PC-3 (cell line): Measurements from ENCODE around the gene LEP. TPM values are rescaled to one million over a fixed set of nuclear protein-coding genes. Genes with fewer than 3 reads are reported as not detected.

Experiments used
- ATAC-seq: fragments of 200-7000 bp; cut with Tn5 transposase; 2 replicates; pipeline ENCODE4 v1.9.1; 2020; ENCODE audit warnings: mild to moderate bottlenecking, moderate library complexity
- BruUV-seq: library from RNA; stranded (reverse); fragments of 400-500 nt; replicated peaks from 2 replicates; lab custom pipeline; 2021; lab: Mats Ljungman, UMichigan
- CTCF ChIA-PET: fragments of 300-600 bp; sonication (Branson Sonifier 250); formaldehyde crosslinking; loops from one replicate; lab custom pipeline; 2022; ENCODE audit warnings: antibody characterized with exemption; lab: Charles Lee
- POLR2A ChIA-PET: fragments of 300-600 bp; sonication (Branson Sonifier 250); formaldehyde crosslinking; loops from one replicate; lab custom pipeline; 2022; ENCODE audit warnings: antibody characterized with exemption; ENCODE audit not compliant: unreplicated experiment; lab: Charles Lee
- DNase-seq: peaks from one replicate; pipeline ENCODE4 v3.0.0-alpha.2; 2015
- H2AFZ ChIP-seq: fragments of 300-600 bp; sonication (generic); 2 replicates; pipeline ENCODE4 v1.6.0; 2016; ENCODE audit warnings: antibody characterized with exemption, low read length
- H3F3A ChIP-seq: fragments of 300-600 bp; sonication (generic); one replicate; pipeline ENCODE4 v1.6.0; 2017; ENCODE audit warnings: antibody characterized with exemption, low read length, control low read depth, mild to moderate bottlenecking; ENCODE audit not compliant: unreplicated experiment
- H3K27ac ChIP-seq: fragments of 300-600 bp; sonication (generic); 2 replicates; pipeline ENCODE4 v1.5.1; 2016; ENCODE audit warnings: mild to moderate bottlenecking, low read length
- H3K27me3 ChIP-seq: fragments of 300-600 bp; sonication (generic); 2 replicates; pipeline ENCODE4 v1.6.1; 2016; ENCODE audit warnings: low read length, mixed read lengths
- H3K36me3 ChIP-seq: fragments of 300-600 bp; sonication (generic); 2 replicates; pipeline ENCODE4 v1.6.1; 2016; ENCODE audit warnings: low read depth, mixed run types, low read length, mixed read lengths
- H3K4me1 ChIP-seq: fragments of 300-600 bp; sonication (generic); 2 replicates; pipeline ENCODE4 v1.5.1; 2016; ENCODE audit warnings: low read length; ENCODE audit not compliant: insufficient read depth
- H3K4me2 ChIP-seq: fragments of 300-600 bp; sonication (generic); 2 replicates; pipeline ENCODE4 v1.6.0; 2016; ENCODE audit warnings: low read length
- H3K4me3 ChIP-seq: fragments of 300-600 bp; sonication (generic); 2 replicates; pipeline ENCODE4 v1.5.1; 2016; ENCODE audit warnings: mild to moderate bottlenecking, low read length, mixed read lengths
- H3K79me2 ChIP-seq: fragments of 300-600 bp; sonication (generic); 2 replicates; pipeline ENCODE4 v1.6.1; 2017; ENCODE audit warnings: low read length, mixed read lengths
- H3K9ac ChIP-seq: fragments of 300-600 bp; sonication (generic); 2 replicates; pipeline ENCODE4 v1.6.0; 2016; ENCODE audit warnings: mild to moderate bottlenecking, low read length
- H3K9me2 ChIP-seq: fragments of 300-600 bp; sonication (generic); replicated peaks from 2 replicates; pipeline ENCODE4 v1.6.1; 2016; ENCODE audit warnings: mixed run types, low read length, mixed read lengths
- H3K9me3 ChIP-seq: fragments of 300-600 bp; sonication (generic); 2 replicates; pipeline ENCODE4 v1.6.1; 2016; ENCODE audit warnings: low read length, mixed read lengths
- H4K20me1 ChIP-seq: fragments of 300-600 bp; sonication (generic); 2 replicates; pipeline ENCODE4 v1.6.1; 2016; ENCODE audit warnings: low read length, mixed read lengths
- CTCF ChIP-seq: fragments of 300-600 bp; sonication (generic); conservative IDR thresholded peaks from 2 replicates; pipeline ENCODE4 v1.5.1; 2017; ENCODE audit warnings: antibody characterized with exemption, low read depth, mild to moderate bottlenecking, low read length
- EZH2 ChIP-seq: fragments of 300-600 bp; sonication (generic); IDR thresholded peaks from one replicate; pipeline ENCODE4 v1.6.1; 2017; ENCODE audit warnings: antibody characterized with exemption, mild to moderate bottlenecking, low read length; ENCODE audit not compliant: unreplicated experiment
- EZH2phosphoT487 ChIP-seq: fragments of 300-600 bp; sonication (generic); IDR thresholded peaks from 2 replicates; pipeline ENCODE4 v1.6.1; 2018; ENCODE audit warnings: mild to moderate bottlenecking, antibody characterized with exemption, low read length, borderline replicate concordance
- intact Hi-C: fragments of 100-400 bp; cut with micrococcal nuclease; formaldehyde crosslinking; loops from 2 replicates; pipeline ENCODE4 v1.9.0; 2023
- total RNA-seq: library from RNA; depleted of rRNA; stranded (reverse); fragments of >200 nt; gene quantifications from 2 replicates; pipeline ENCODE4 v1.2.3, GENCODE V29; 2014

LEP gene
- total RNA-seq, 1 experiment from 2014 or later: not detected

GRCh38 chr7:128233471-128233870 is 7.6 kb upstream of the LEP start:
- Histone ChIP-seq H3K4me2 (no peak overlapping the region), H3K27me3 (no peaks in the 10 kb centered on the region), H3K79me2 (no peaks in the 10 kb centered on the region), H3K9ac (no peak overlapping the region), H3K9me2 (no peaks in the 10 kb centered on the region), H2AFZ (peak overlapping the region; percentile 37; the same call in 1 of the 2 replicates), H3K4me1 (peaks cover 12% of the 10 kb centered on the region), H3F3A (no peaks in the 10 kb centered on the region), H3K9me3 (0 out of 2 replicates have a peak, but pooled peaks cover 8% of the 10 kb centered on the region), H3K27ac (no peak overlapping the region), H3K36me3 (no peaks in the 10 kb centered on the region), H4K20me1 (no peaks in the 10 kb centered on the region), H3K4me3 (no peak overlapping the region)
- ATAC-seq (no peak), DNase-seq (peak; percentile 25)
- ChIA-PET POLR2A (no interaction called here), CTCF (interaction anchor here (0.6 kb wide), 1 partner anchor 385 kb away, joined by 3 read pairs; no protein-coding TSS in a partner anchor)
- intact Hi-C loops: no loop called here
- no TSS peak for BruUV-seq
- TF ChIP-seq EZH2: no peak
- TF ChIP-seq EZH2phosphoT487: no peak
- no peak for TF ChIP-seq CTCF

- TF ChIP-seq EZH2phosphoT487 (no peak), CTCF (no peak), EZH2 (no peak)
- Histone ChIP-seq H3K4me1 (peaks cover 12% of the 10 kb centered on the region), H3K9me2 (no peaks in the 10 kb centered on the region), H3F3A (no peaks in the 10 kb centered on the region), H2AFZ (no peak overlapping the region), H3K27ac (no peak overlapping the region), H3K27me3 (no peaks in the 10 kb centered on the region), H3K4me2 (no peak overlapping the region), H3K36me3 (no peaks in the 10 kb centered on the region), H3K9ac (no peak overlapping the region), H4K20me1 (no peaks in the 10 kb centered on the region), H3K9me3 (0 out of 2 replicates have a peak, but pooled peaks cover 8% of the 10 kb centered on the region), H3K79me2 (no peaks in the 10 kb centered on the region), H3K4me3 (no peak overlapping the region)
- intact Hi-C loops: no loop called here
- no peak for ATAC-seq
- DNase-seq: no peak
- ChIA-PET CTCF (no interaction called here), POLR2A (interaction anchor here (0.6 kb wide), 1 partner anchor 26 kb away, joined by 6 read pairs; no protein-coding TSS in a partner anchor)
- no TSS peak for BruUV-seq
Observed at GRCh38 chr7:128234476-128235026, 6.5 kb upstream of the LEP start.

GRCh38 chr7:128235471-128235870 is 5.6 kb upstream of the LEP start:
- no peak for TF ChIP-seq CTCF
- no peak for TF ChIP-seq EZH2phosphoT487
- no peak for TF ChIP-seq EZH2
- DNase-seq (no peak), ATAC-seq (no peak)
- H3K4me3 ChIP-seq: no peak overlapping the region
- ChIA-PET POLR2A (no interaction called here), CTCF (no interaction called here)
- H3K27ac ChIP-seq: no peak overlapping the region
- no TSS peak for BruUV-seq
- no peaks in the 10 kb centered on the region for H3K36me3 ChIP-seq
- no peaks in the 10 kb centered on the region for H3K27me3 ChIP-seq
- H4K20me1 ChIP-seq: no peaks in the 10 kb centered on the region
- H3K9me3 ChIP-seq: 0 out of 2 replicates have a peak, but pooled peaks cover 8% of the 10 kb centered on the region
- H3K4me2 ChIP-seq: no peak overlapping the region
- intact Hi-C loops: no loop called here
- H3K4me1 ChIP-seq: peaks cover 12% of the 10 kb centered on the region
- no peak overlapping the region for H2AFZ ChIP-seq
- H3F3A ChIP-seq: no peaks in the 10 kb centered on the region
- H3K9ac ChIP-seq: no peak overlapping the region
- no peaks in the 10 kb centered on the region for H3K9me2 ChIP-seq
- no peaks in the 10 kb centered on the region for H3K79me2 ChIP-seq
